Measurements from ENCODE around the gene ABHD16A. TPM values are rescaled to one million over a fixed set of nuclear protein-coding genes. Genes with fewer than 3 reads are reported as not detected.

Gene ABHD16A
- total RNA-seq, 1 donor from 2014 or later: 21.3 TPM

- peaks cover 14% of the 10 kb centered on the region for H3K27me3 Mint-ChIP-seq (ENCODE audit: insufficient read depth, low read depth)
- H3K27ac ChIP-seq: no peak overlapping the region
- no peak overlapping the region for H3K4me3 ChIP-seq
- no peak for TF ChIP-seq CTCF (IDR thresholded peaks at IDR 0.05)
- TF ChIP-seq EZH2phosphoT487 (IDR thresholded peaks at IDR 0.05): no peak
- no peak for TF ChIP-seq EZH2 (IDR thresholded peaks at IDR 0.05)
- DNase-seq (ENCODE audit: low spot score): no peak
- H3K9me3 Mint-ChIP-seq: no peaks in the 10 kb centered on the region
- no peak overlapping the region for H2AFZ ChIP-seq (replicated peaks)
- peaks cover 25% of the 10 kb centered on the region for H3K4me1 Mint-ChIP-seq
- H3K36me3 Mint-ChIP-seq: no peaks in the 10 kb centered on the region
- H3K79me2 ChIP-seq (ENCODE audit: low read depth): no peaks in the 10 kb centered on the region
- peaks cover 1% of the 10 kb centered on the region for H3F3A ChIP-seq (ENCODE audit: low read depth)
- no peaks in the 10 kb centered on the region for H3K9me3 ChIP-seq (ENCODE audit: low read depth)
- H3K4me1 ChIP-seq: peaks cover 3% of the 10 kb centered on the region
- no peaks in the 10 kb centered on the region for H4K20me1 ChIP-seq (ENCODE audit: low read depth)
- no peaks in the 10 kb centered on the region for H3K36me3 ChIP-seq
- no peak overlapping the region for H3K9ac ChIP-seq
- H3K27ac Mint-ChIP-seq: no peak overlapping the region
- H3K4me2 ChIP-seq: no peak overlapping the region
- H3K4me3 Mint-ChIP-seq: no peak overlapping the region
- no peaks in the 10 kb centered on the region for H3K27me3 ChIP-seq
Measured at GRCh38 chr6:31708224-31708623, 5.1 kb upstream of the ABHD16A start.

- no peak overlapping the region for H3K4me3 Mint-ChIP-seq
- DNase-seq (ENCODE audit: low spot score): no peak
- no peak overlapping the region for H3K27ac ChIP-seq
- H3K4me1 Mint-ChIP-seq: peaks cover 21% of the 10 kb centered on the region
- H3K4me1 ChIP-seq: no peaks in the 10 kb centered on the region
- H2AFZ ChIP-seq (replicated peaks): no peak overlapping the region
- no peak overlapping the region for H3K27ac Mint-ChIP-seq
- no peaks in the 10 kb centered on the region for H4K20me1 ChIP-seq (ENCODE audit: low read depth)
- H3K36me3 Mint-ChIP-seq: no peaks in the 10 kb centered on the region
- TF ChIP-seq EZH2phosphoT487 (IDR thresholded peaks at IDR 0.05) (no peak), EZH2 (IDR thresholded peaks at IDR 0.05) (no peak)
- no peaks in the 10 kb centered on the region for H3K9me3 Mint-ChIP-seq
- no peak overlapping the region for H3K4me3 ChIP-seq
- H3K79me2 ChIP-seq (ENCODE audit: low read depth): peaks cover under 1% of the 10 kb centered on the region
- H3K27me3 Mint-ChIP-seq (ENCODE audit: insufficient read depth, low read depth): peaks cover 15% of the 10 kb centered on the region
- H3K27me3 ChIP-seq: no peaks in the 10 kb centered on the region
- no peak overlapping the region for H3K4me2 ChIP-seq
- H3F3A ChIP-seq (ENCODE audit: low read depth): no peaks in the 10 kb centered on the region
- no peaks in the 10 kb centered on the region for H3K36me3 ChIP-seq
- H3K9me3 ChIP-seq (ENCODE audit: low read depth): no peaks in the 10 kb centered on the region
- H3K9ac ChIP-seq: no peak overlapping the region
Measured at GRCh38 chr6:31707701-31708100, 4.6 kb upstream of the ABHD16A start.

- H3F3A ChIP-seq (ENCODE audit: low read depth): no peaks in the 10 kb centered on the region
- H3K9me3 Mint-ChIP-seq: no peaks in the 10 kb centered on the region
- no peak within 1 kb of the TSS for H3K27ac Mint-ChIP-seq
Measured at GRCh38 chr6:31706599-31706998, 3.5 kb upstream of the ABHD16A start, which contains the start of gene LY6G6F. LY6G6F (plus strand) TSS chr6:31706866; CDS start chr6:31706907, 41 bp downstream.

More at GRCh38 chr6:31706599-31706998, 3.5 kb upstream of the ABHD16A start, which contains the start of gene LY6G6F:
- Histone ChIP-seq H4K20me1 (ENCODE audit: low read depth) (no peaks in the 10 kb centered on the region), H2AFZ (replicated peaks) (no peak within 1 kb of the TSS), H3K4me1 (no peaks in the 10 kb centered on the region), H3K27me3 (no peaks in the 10 kb centered on the region), H3K9ac (no peak within 1 kb of the TSS), H3K36me3 (no peaks in the 10 kb centered on the region), H3K4me3 (no peak within 1 kb of the TSS), H3K4me2 (no peak within 1 kb of the TSS), H3K27ac (no peak within 1 kb of the TSS), H3K9me3 (ENCODE audit: low read depth) (no peaks in the 10 kb centered on the region), H3K79me2 (ENCODE audit: low read depth) (peaks cover 11% of the 10 kb centered on the region)
- Mint-ChIP-seq H3K27me3 (ENCODE audit: insufficient read depth, low read depth) (peaks cover 8% of the 10 kb centered on the region), H3K4me1 (peaks cover 18% of the 10 kb centered on the region), H3K36me3 (no peaks in the 10 kb centered on the region), H3K4me3 (peak within 1 kb of the TSS; percentile 21)
- DNase-seq (ENCODE audit: low spot score): no peak
- TF ChIP-seq EZH2 (IDR thresholded peaks at IDR 0.05) (no peak), CTCF (IDR thresholded peaks at IDR 0.05) (no peak), EZH2phosphoT487 (IDR thresholded peaks at IDR 0.05) (no peak)

Measured in neural progenitor cell (in vitro differentiated cells).